Bone marrow (tissue), 2 donors: ENCODE data around the gene ZDHHC8.

ENCODE experiments used
- DNase-seq, 2 donors: peaks; one replicate each; lab custom pipeline; 2025; lab: John Stamatoyannopoulos, UW

ZDHHC8 gene

GRCh38 chr22:20095521-20095920 lies 36.1 kb upstream of the ZDHHC8 start:
- DNase-seq, result no peak

- no peak for DNase-seq
These were observed 34.8 kb upstream of the ZDHHC8 start for GRCh38 chr22:20096574-20097420.

DNA sequence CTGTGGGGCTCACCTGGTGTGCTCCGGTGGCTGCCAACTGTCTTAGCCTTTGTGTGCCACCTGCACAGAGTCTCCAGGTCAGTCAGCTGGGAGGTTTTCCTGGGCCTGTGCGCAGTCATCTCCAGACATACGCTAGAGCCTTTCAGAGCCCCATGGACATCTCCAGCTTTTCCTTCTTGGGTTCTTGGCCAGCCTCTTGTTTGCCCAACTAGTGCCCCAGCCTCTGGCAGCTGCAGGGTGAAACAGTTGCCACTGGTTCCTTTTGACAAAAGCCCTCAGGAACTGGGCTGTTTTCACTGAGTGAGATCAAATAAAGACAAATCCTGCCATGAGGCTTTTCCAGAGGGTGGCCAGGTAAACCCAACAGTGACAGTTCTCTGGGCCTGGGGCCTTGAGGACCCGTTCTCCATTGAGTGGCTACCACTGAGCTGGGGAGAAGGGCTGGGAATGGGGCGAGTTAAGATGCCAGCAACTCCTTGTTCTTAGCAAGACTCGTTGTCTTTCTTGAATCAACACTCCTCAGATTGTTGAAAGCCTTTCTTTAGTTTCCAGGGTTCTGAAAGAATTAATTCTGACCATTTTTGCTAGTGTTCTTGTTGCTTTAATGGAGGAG lies 32.4 kb upstream of the ZDHHC8 start:
- DNase-seq, result no peak

GRCh38 chr22:20101638-20102037 lies 30.0 kb upstream of the ZDHHC8 start:
- DNase-seq, result no peak

DNA sequence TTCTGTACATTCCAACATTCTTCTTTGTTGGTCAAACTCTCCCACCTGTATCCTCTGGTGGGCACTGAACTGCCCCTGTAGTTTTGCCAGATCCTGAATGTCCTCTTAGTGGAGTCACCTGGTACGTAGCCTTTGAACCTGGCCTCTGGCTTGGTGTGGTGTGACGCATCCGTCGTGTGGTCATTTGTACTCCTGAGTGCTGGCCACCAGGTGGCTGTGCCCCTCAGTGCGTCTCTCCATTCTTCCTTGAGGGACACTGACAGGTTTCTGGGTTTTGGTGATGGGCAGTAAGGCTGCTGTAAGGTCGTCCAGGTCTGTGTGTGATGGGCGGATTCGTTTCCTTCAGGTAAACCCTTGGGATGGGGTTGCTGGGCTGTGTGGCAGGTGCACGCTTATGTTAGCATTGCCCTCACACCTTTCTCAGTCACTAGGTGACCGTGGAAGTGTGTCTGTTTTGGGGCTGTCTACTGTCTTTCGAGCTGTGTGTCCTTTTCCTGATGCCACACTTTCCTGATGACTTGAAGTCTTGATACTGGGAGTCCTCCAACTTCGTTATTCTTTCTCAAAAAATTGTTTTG lies 29.3 kb upstream of the ZDHHC8 start:
- DNase-seq, result no peak

GRCh38 chr22:20105456-20106204 lies 26.0 kb upstream of the ZDHHC8 start:
- no peak for DNase-seq

GRCh38 chr22:20106205-20106848 lies 25.3 kb upstream of the ZDHHC8 start:
- DNase-seq, result no peak

GRCh38 chr22:20106849-20107237 lies 24.8 kb upstream of the ZDHHC8 start:
- DNase-seq, result no peak

DNA sequence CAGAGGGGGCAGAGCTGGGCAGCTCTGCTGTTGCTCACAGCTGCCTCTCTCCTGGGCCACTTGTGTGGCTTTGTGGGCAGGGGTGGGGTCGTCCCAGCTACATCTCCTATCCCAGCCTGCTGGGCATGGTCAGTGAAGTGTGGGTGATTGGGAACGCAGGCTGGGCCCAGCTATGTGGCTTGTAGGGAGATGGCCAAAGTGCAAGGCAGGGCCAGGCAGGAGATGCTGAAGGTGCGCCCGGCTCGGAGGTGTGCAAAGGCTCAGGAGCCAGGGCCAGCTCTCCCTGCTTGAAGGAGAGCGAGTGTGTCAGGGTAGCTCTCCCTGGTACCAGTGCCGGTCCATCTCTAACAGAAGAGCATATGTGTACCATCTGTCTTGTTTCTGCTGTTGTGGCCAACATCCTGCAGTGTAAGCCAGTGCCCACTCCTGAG lies 24.1 kb upstream of the ZDHHC8 start:
- DNase-seq, result no peak

- no peak for DNase-seq
These were observed 23.4 kb upstream of the ZDHHC8 start for GRCh38 chr22:20107951-20108756.

- no peak for DNase-seq
These were observed 22.8 kb upstream of the ZDHHC8 start for GRCh38 chr22:20108757-20109230.

- DNase-seq, result no peak
These were observed 21.9 kb upstream of the ZDHHC8 start for GRCh38 chr22:20109411-20110358.

DNA sequence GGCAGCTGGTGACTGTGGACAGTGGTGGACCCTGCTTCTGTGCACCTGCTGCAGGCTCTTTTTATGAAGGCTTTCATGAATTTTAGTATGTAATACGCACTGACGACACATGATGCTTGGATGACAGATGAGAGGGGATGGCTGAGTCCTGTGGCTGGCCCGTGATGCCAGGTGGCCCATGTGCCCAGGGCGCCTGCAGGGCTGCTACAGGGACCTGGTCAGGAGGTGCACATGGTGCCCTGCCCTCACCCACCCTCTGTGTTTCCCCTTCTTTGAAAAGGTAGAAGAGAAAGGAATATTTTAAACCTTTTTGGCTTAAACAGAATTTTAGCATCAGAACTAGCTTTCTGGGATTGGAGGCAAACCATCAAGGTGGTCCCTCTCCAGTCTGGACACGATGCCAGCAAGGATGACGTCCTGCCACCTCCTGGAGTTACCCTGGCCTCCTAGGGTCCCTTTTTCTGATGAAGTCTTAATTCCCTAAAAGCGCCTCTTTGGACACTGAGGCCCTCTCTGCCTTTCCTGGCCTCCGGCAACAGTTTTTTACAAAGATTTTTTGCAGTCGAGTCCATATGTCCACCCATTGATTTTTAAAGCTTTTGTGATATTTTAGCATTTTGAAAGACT lies 21.1 kb upstream of the ZDHHC8 start:
- DNase-seq, result no peak

DNA sequence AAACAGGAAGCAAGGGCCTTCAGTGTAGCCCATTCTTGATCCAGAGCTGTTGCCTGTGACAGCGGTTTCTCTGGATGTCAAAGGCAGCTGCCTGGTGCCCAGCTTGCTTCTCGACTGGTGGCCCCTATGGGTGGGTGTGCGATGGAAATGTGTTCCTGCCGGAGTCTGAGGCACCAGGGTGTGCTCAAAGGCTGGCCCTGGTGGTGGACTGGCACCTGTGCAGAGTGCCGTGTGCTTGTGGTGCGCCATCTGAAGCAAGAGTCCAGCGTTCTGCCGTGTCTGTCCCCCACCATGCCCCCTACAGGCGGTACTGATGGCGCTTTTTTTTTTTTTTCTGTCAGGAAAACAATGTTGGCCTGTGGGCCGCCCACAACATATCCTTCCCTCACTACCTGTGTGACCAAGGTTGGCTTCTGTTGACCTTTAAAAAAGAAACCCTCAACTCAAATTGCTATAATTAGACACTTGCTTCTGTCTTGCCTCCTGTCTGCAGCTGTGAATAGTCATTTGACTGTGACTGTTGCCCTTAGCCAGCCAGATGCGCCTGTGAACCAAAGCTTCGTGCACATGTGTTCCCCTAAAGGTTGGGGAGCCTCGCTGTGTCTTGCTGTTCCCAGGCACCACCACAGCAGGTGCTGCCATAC lies 20.4 kb upstream of the ZDHHC8 start:
- DNase-seq, result no peak

GRCh38 chr22:20111689-20112622 lies 19.6 kb upstream of the ZDHHC8 start:
- no peak for DNase-seq

DNA sequence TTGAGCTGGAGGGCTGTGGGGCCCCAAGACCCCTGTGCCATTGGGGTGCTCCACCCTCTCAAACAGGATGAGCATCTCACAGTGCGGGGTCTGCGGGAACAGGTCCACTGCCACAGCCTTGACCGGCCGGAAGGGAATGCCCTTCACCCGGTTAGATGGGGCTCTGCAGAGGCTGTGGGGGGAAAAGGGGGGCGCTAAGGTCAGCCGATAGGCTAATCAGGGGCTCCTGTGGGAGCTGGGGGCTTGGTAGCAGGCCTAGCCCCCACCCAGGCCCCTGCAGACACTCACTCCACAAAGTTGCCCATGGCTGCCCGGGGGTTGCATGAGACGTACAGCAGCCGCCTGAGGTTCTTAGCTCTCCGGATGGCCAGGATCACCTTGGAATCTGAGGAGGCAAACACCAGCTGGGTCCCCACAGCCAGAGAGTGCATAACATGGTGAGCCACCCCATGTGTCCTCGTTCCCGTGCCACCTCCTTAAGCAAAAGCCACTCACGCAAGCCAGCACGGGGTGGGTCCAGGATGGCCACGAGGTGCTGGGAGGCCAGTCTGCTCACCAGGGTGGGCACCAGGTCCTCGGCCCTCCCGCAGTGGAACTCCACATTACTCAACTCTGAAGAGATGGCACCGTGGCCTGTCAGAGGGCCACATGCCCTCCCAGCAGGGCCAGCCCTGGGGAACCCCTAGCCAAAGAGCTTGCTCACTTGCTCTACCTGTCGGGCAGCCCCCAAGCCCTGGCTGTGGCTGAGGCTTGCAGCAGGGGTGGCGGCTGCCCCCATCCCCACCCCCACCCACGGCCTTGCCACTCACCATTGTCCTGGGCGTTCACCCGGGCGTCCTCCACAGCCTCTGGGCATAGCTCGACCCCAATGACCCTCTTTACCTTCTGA lies 18.7 kb upstream of the ZDHHC8 start:
- DNase-seq, result no peak
